ENCODE measurements around the gene NFKBIZ.
"Not testable (repeated sequence)": the region's sequence is repeated elsewhere in the genome, so short reads cannot be mapped to it uniquely, and the experiment has no call there.

Gene NFKBIZ

GRCh38 chr3:101865751-101866509 is 16.6 kb downstream of the NFKBIZ start:
- DNase-seq = no peak

DNA sequence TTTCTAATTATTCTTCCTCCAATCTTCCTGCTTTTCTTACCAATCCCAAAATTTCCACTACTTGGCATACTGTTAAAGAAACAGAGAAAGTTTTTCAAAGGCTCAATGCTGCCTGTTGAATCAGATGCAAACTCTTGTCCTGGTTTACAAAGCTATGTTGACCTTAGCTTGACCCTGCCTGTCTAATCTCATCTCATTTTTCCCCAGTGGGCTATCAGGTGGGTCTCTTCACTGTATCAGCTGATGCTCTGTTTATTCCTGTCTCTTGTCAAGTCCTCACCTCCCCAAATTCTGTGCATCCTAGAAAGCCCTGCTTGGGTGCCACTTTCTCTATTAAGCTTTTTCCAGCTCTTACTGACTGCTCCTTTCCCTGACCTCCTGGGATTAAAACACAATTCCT is 18.2 kb downstream of the NFKBIZ start:
- no peak for DNase-seq
- TF ChIP-seq POLR2A (IDR thresholded peaks at IDR 0.05; ENCODE audit: low read length) (no peak), GATA1 (IDR thresholded peaks at IDR 0.05; ENCODE audit: low read depth, low read length) (no peak)

More at GRCh38 chr3:101865751-101866509, 16.6 kb downstream of the NFKBIZ start:
- TF ChIP-seq GATA1 (IDR thresholded peaks at IDR 0.05; ENCODE audit: low read depth, low read length) = no peak
- TF ChIP-seq POLR2A (IDR thresholded peaks at IDR 0.05; ENCODE audit: low read length) = no peak

DNA sequence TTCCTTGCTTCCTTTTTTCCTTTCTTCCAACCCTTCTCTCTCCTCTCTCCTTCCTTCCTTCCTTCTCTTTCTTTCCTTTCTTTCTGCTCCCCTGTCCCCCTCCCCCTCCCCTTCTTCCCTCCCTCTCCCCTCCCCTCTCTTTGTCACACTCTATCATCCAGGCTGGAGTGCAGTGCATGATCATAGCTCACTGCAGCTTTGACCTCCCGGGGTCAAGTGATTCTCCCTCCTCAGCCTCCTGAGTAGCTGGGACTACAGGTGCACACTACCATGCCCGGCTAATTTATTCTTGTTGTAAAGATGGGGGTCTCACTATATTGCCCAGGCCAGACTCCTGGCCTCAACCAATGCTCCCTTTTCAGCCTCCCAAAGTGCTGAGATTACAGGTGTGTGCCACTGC is 18.7 kb downstream of the NFKBIZ start:
- no peak for DNase-seq
- TF ChIP-seq GATA1 (IDR thresholded peaks at IDR 0.05; ENCODE audit: low read depth, low read length) (no peak), POLR2A (IDR thresholded peaks at IDR 0.05; ENCODE audit: low read length) (no peak)

DNA sequence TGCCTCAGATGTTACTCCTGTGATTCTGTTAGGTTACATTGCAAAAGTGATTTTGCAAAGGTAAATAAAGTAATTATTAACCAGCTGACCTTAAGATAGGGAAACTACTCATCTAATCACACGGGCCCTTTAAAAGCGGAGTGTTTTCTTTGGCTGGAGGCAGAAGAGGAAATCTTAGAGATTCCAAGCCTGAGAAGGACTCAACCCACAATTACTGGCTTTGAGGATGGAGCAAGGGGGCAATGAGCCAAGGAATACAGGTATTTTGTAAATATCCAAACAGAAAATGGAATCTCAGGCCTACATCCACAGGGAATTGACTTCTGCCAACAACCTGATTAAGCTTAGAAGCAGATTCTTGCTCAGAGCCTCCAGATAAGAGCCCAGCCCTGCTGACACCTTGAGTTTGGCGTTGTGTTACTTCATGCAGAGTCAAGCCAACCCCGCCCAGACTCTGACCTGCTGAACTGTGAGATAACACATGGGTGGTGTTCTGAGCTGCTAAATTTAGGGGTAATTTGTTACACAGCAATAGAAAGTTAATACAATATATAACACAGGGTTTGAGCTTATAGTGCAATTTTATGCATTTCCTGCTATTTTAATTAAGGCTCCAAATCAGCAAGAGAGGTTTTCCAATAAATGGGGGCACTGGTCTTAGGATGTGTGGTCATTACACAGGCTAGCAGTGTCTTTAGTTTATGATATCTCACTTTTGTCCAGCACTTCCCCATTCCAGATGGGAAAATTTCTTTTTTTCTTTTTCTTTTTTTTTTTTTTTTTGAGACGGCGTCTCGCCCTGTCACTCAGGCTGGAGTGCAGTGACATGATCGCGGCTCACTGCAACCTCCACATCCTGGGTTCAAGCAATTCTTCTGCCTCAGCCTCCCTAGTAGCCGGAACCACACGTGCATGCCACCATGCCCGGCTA is 19.5 kb downstream of the NFKBIZ start:
- TF ChIP-seq POLR2A (IDR thresholded peaks at IDR 0.05; ENCODE audit: low read length) (no peak), GATA1 (IDR thresholded peaks at IDR 0.05; ENCODE audit: low read depth, low read length) (no peak)
- DNase-seq = peak; percentile 72 to 86

DNA sequence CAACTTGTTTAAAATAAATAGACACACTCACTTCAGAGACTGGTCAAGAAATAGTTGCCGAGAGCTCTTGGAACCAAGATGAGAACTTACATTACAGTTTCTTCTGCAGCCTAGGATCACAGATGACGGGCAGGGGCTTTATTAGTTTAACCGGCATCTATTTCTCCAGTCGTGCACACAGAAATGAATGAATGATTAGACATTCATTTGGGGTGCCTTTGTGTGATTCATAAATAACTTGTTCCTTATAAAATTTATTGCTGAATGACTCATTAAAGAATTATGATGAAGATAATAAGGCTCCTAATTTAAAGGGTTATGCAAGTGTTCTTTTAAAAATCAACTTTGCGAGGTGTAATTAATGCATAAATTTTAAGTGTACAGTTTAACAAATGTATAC is 20.8 kb downstream of the NFKBIZ start:
- no peak for TF ChIP-seq GATA1 (IDR thresholded peaks at IDR 0.05; ENCODE audit: low read depth, low read length)
- no peak for TF ChIP-seq POLR2A (IDR thresholded peaks at IDR 0.05; ENCODE audit: low read length)
- DNase-seq = no peak

GRCh38 chr3:101873619-101874018 is 24.3 kb downstream of the NFKBIZ start:
- TF ChIP-seq GATA1 (IDR thresholded peaks at IDR 0.05; ENCODE audit: low read depth, low read length) (no peak), POLR2A (IDR thresholded peaks at IDR 0.05; ENCODE audit: low read length) (no peak)
- DNase-seq = no peak

DNA sequence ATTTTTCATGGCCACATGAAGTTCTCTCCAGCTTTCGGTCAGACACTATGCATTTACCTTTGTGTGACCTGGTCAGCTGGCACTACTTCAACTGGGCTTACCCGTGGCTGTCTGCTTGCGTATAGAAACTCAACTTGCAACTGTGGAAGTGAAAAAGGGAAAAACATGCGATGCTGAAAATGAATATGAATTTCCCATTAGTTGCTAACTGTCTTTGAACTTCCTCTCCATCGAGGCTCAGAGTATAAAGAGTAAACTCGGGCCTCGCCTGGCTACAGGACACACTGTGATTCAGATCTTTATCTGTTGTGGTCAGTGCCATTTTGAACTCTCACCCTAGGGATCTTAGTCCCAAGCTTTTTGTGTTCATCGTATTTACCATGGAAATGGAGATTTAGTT is 26.8 kb downstream of the NFKBIZ start:
- DNase-seq = no peak
- no peak for TF ChIP-seq POLR2A (IDR thresholded peaks at IDR 0.05; ENCODE audit: low read length)
- TF ChIP-seq GATA1 (IDR thresholded peaks at IDR 0.05; ENCODE audit: low read depth, low read length) = no peak

- DNase-seq = no peak
- no peak for TF ChIP-seq GATA1 (IDR thresholded peaks at IDR 0.05; ENCODE audit: low read depth, low read length)
- no peak for TF ChIP-seq POLR2A (IDR thresholded peaks at IDR 0.05; ENCODE audit: low read length)
Measured at GRCh38 chr3:101878589-101878988, 29.3 kb downstream of the NFKBIZ start.

GRCh38 chr3:101879102-101879501 is 29.8 kb downstream of the NFKBIZ start:
- no peak for TF ChIP-seq POLR2A (IDR thresholded peaks at IDR 0.05; ENCODE audit: low read length)
- no peak for TF ChIP-seq GATA1 (IDR thresholded peaks at IDR 0.05; ENCODE audit: low read depth, low read length)

DNA sequence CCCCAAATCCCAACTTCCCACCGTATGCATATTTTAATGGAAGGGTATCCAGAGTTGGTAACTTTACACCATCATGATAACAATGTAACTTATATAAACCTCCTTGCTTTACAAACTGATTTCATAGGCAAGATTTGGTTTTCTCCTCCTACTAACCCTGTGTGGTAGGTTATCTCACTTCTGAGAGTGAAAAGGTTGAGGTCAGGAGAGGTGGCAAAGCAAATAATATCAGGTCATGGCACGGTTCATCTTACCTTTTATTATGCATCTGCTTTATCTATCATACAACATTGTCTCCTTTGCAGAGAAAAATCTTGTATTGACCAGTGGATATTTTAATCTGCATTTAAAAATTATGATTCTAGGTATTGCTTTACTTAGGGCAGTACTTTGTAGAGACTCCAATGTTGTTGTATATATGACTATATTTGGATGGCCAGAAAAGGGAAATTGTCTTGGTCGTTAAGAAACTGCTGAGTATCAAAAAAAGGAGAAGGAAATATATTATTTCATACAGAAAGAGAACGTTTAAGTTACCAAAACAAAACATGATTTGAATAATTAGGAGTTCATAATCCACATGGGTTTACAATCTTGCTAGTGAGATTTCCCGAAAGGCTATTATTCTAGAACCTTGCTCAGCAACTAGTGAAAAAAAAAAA is 30.4 kb downstream of the NFKBIZ start:
- DNase-seq = no peak
- TF ChIP-seq GATA1 (IDR thresholded peaks at IDR 0.05; ENCODE audit: low read depth, low read length) (no peak), POLR2A (IDR thresholded peaks at IDR 0.05; ENCODE audit: low read length) (no peak)

More at GRCh38 chr3:101879102-101879501, 29.8 kb downstream of the NFKBIZ start:
- no peak for DNase-seq

DNA sequence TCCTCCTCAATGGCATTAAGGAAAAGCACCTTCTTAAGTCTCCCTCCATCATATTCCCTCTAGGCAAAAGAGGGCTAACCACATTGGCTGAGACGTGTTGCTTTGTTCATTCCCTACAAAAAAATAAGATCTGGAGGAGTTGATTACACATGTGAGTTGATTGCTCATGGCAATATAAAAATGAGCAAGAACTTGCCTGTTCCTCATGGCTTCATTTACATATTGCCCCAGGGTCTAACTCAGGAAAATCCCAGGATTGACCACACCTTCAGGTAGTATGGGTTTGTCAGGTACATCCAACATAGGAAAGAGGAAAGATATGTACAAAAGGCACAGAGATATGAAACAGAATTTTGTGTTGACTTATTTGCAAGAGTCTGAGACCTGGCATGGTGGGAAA is 35.5 kb downstream of the NFKBIZ start:
- no peak for TF ChIP-seq POLR2A (IDR thresholded peaks at IDR 0.05; ENCODE audit: low read length)
- TF ChIP-seq GATA1 (IDR thresholded peaks at IDR 0.05; ENCODE audit: low read depth, low read length) = no peak
- DNase-seq = no peak

GRCh38 chr3:101885584-101885983 is 36.3 kb downstream of the NFKBIZ start:
- not testable (repeated sequence) for DNase-seq

- no peak for DNase-seq
- TF ChIP-seq POLR2A (IDR thresholded peaks at IDR 0.05; ENCODE audit: low read length) (no peak), GATA1 (IDR thresholded peaks at IDR 0.05; ENCODE audit: low read depth, low read length) (no peak)
Measured at GRCh38 chr3:101886626-101887025, 37.3 kb downstream of the NFKBIZ start.

GRCh38 chr3:101888653-101889052 is 39.3 kb downstream of the NFKBIZ start:
- no peak for TF ChIP-seq GATA1 (IDR thresholded peaks at IDR 0.05; ENCODE audit: low read depth, low read length)
- TF ChIP-seq POLR2A (IDR thresholded peaks at IDR 0.05; ENCODE audit: low read length) = no peak
- DNase-seq = no peak

Data from erythroblast (primary cell).